ENCODE data around the gene KIRREL3.

- TF ChIP-seq RAD21 (IDR thresholded peaks at IDR 0.05; ENCODE audit: low read length) (no peak), CTCF (conservative IDR thresholded peaks at IDR 0.05; ENCODE audit: low read depth, low read length) (no peak), RCOR1 (IDR thresholded peaks at IDR 0.05; ENCODE audit: insufficient replicate concordance, low read length) (no peak), MXI1 (IDR thresholded peaks at IDR 0.05; ENCODE audit: borderline replicate concordance, low read depth, low read length) (no peak), MAZ (IDR thresholded peaks at IDR 0.05; ENCODE audit: borderline replicate concordance, low read depth, low read length) (no peak), POLR2A (IDR thresholded peaks at IDR 0.05; ENCODE audit: low read depth, low read length) (no peak), CEBPB (IDR thresholded peaks at IDR 0.05; ENCODE audit: low read depth, low read length) (no peak), SMC3 (IDR thresholded peaks at IDR 0.05; ENCODE audit: low read depth, low read length) (no peak), CHD1 (IDR thresholded peaks at IDR 0.05; ENCODE audit: low read depth, low read length) (no peak), USF2 (IDR thresholded peaks at IDR 0.05; ENCODE audit: low read depth, low read length) (no peak), BHLHE40 (IDR thresholded peaks at IDR 0.05; ENCODE audit: low read depth, low read length) (no peak), MAFK (IDR thresholded peaks at IDR 0.05; ENCODE audit: low read depth, low read length) (no peak), ELK1 (IDR thresholded peaks at IDR 0.05; ENCODE audit: borderline replicate concordance, low read depth, low read length) (no peak), RFX5 (IDR thresholded peaks at IDR 0.05; ENCODE audit: low read depth, low read length) (no peak)
Observed at GRCh38 chr11:126808836-126809235, 191.7 kb downstream of the KIRREL3 start.

Data from IMR-90 (cell line).